ENCODE data around the gene CACNG7. TPM values are rescaled to one million over a fixed set of nuclear protein-coding genes. Genes with fewer than 3 reads are reported as not detected.

The CACNG7 gene
- total RNA-seq, 1 experiment from 2014 or later: 22.7 TPM

- H2BK15ac ChIP-seq (ENCODE audit: low read depth, low read length): no peak overlapping the region
- no peak overlapping the region for H3K27ac ChIP-seq (ENCODE audit: insufficient read length, low read depth, low read length)
- H3T11ph ChIP-seq (ENCODE audit: low read length): no peak overlapping the region
- H4K8ac ChIP-seq (replicated peaks; ENCODE audit: insufficient read length, low read depth, low read length): no peak overlapping the region
- no peak overlapping the region for H2AK5ac ChIP-seq (ENCODE audit: insufficient read length, low read length)
- no peaks in the 10 kb centered on the region for H3K79me1 ChIP-seq (ENCODE audit: insufficient read depth, low read depth, low read length, poor library complexity, severe bottlenecking)
- no peaks in the 10 kb centered on the region; a peak in 1 of 5 replicates for H3K9me3 Mint-ChIP-seq
- H3K27me3 Mint-ChIP-seq (ENCODE audit: low read depth): peaks cover 30% of the 10 kb centered on the region
- H3K56ac ChIP-seq (ENCODE audit: insufficient read length, low read depth, low read length): no peak overlapping the region
- peaks cover 10 to 13% (median 10%) of the 10 kb centered on the region in 3 experiments; a peak in 6 of 7 replicates for H3K36me3 Mint-ChIP-seq (ENCODE audit: insufficient read depth in 1 of 3, low read depth in 3 of 3)
- H3K27ac Mint-ChIP-seq: peak overlapping the region in 1 of 3 experiments; percentile 73; a peak in 2 of 7 replicates
- no peak overlapping the region for H4K91ac ChIP-seq (ENCODE audit: insufficient read length, low read depth, low read length)
- no peak overlapping the region; the same call in 1 of the 2 replicates for H3K4ac ChIP-seq (ENCODE audit: low read depth, low read length)
- no peaks in the 10 kb centered on the region for H3K9me3 ChIP-seq (ENCODE audit: control insufficient read depth, low read depth, low read length)
- WGBS (ENCODE audit: extremely low coverage, insufficient read length, low lambda C conversion rate): no CpG with 5 or more reads among the region's 27 CpGs
- no peaks in the 10 kb centered on the region for H4K20me1 ChIP-seq (ENCODE audit: control insufficient read depth, insufficient read depth, insufficient read length)
- no peak overlapping the region for H2BK20ac ChIP-seq (ENCODE audit: low read depth, low read length, poor library complexity, severe bottlenecking)
- H2BK5ac ChIP-seq (ENCODE audit: insufficient read length, low read length): no peak overlapping the region
- no peak for DNase-seq
- H2BK120ac ChIP-seq (ENCODE audit: low read depth, low read length, poor library complexity, severe bottlenecking): no peak overlapping the region
- H3K4me1 Mint-ChIP-seq: peaks cover 36 to 48% of the 10 kb centered on the region in 2 experiments
- no peak overlapping the region for H3K14ac ChIP-seq (ENCODE audit: insufficient read depth, low read length)
- H3K23me2 ChIP-seq (ENCODE audit: insufficient read length, low read depth, low read length, poor library complexity, severe bottlenecking): peaks cover 6% of the 10 kb centered on the region
- H3K4me3 Mint-ChIP-seq: no peak overlapping the region
- H3K79me2 ChIP-seq (ENCODE audit: insufficient read depth, low read length): no peaks in the 10 kb centered on the region
- peaks cover 6% of the 10 kb centered on the region; the same call in 1 of the 2 replicates for H3K4me1 ChIP-seq (ENCODE audit: insufficient read depth, low read length)
- H3K9ac ChIP-seq (ENCODE audit: extremely low read depth, insufficient read length, low read length): no peak overlapping the region
- no peak overlapping the region for H2AFZ ChIP-seq (ENCODE audit: low read length)
- TF ChIP-seq CTCF (conservative IDR thresholded peaks at IDR 0.05): no peak
- H4K5ac ChIP-seq (ENCODE audit: insufficient read length, low read depth, low read length): no peak overlapping the region
- no peak overlapping the region for H3K18ac ChIP-seq (ENCODE audit: insufficient read length, low read depth, low read length)
- no peak overlapping the region for H3K4me2 ChIP-seq (ENCODE audit: insufficient read depth, insufficient read length, low read length)
- H2BK12ac ChIP-seq (ENCODE audit: insufficient read length, low read depth, low read length): peak overlapping the region; percentile 12
- no peaks in the 10 kb centered on the region for H3K27me3 ChIP-seq (ENCODE audit: insufficient read depth, low read length)
- no peak overlapping the region for H3K23ac ChIP-seq (ENCODE audit: insufficient read length, low read depth, low read length)
Observed at GRCh38 chr19:53900191-53900860, 8.8 kb upstream of the CACNG7 start.
